GM10248 (cell line): ENCODE data around the gene MARCHF7.

Experiments used
- CTCF ChIA-PET: fragments of 300-600 bp; sonication (Branson Sonifier 250); formaldehyde crosslinking; extraction: SDS; loops from one replicate; lab custom pipeline; 2021; ENCODE audit warnings: antibody characterized with exemption; lab: Yijun Ruan, JAX
- POLR2A ChIA-PET: fragments of 350-650 bp; sonication (Branson Sonifier 250); formaldehyde crosslinking; extraction: SDS; loops from one replicate; lab custom pipeline; 2020; ENCODE audit warnings: antibody characterized with exemption; lab: Yijun Ruan, JAX
- DNase-seq: peaks from one replicate; pipeline ENCODE4 v3.0.0; 2012; ENCODE audit errors: extremely low spot score
- CTCF ChIP-seq: IDR thresholded peaks from 2 replicates; pipeline ENCODE4 v1.5.1; 2012; ENCODE audit warnings: mild to moderate bottlenecking, low read depth; ENCODE audit errors: extremely low read depth, missing control alignments, control extremely low read depth

MARCHF7 gene

GRCh38 chr2:159728629-159729028 lies 16.3 kb downstream of the MARCHF7 start:
- DNase-seq: no peak
- POLR2A ChIA-PET: no interaction called here
- CTCF ChIA-PET: interaction anchor here (1.0 kb wide), 1 partner anchor 9 kb away, joined by 3 read pairs; no protein-coding TSS in a partner anchor
- no peak for TF ChIP-seq CTCF

GRCh38 chr2:159735648-159736047 lies 23.3 kb downstream of the MARCHF7 start:
- TF ChIP-seq CTCF: no peak
- ChIA-PET POLR2A (no interaction called here), CTCF (interaction anchor here (1.5 to 1.9 kb wide), 3 partner anchors 11 to 19 kb away, joined by 3 to 4 read pairs (median 3); no protein-coding TSS in a partner anchor)
- no peak for DNase-seq

GRCh38 chr2:159736048-159736447 lies 23.7 kb downstream of the MARCHF7 start:
- ChIA-PET CTCF (interaction anchor here (0.7 to 1.9 kb wide), 5 partner anchors 11 to 20 kb away, joined by 3 to 4 read pairs (median 3); no protein-coding TSS in a partner anchor), POLR2A (no interaction called here)
- DNase-seq: no peak
- TF ChIP-seq CTCF: no peak

- ChIA-PET POLR2A (interaction anchor here (0.6 kb wide), 1 partner anchor 10 kb away, joined by 3 read pairs; no protein-coding TSS in a partner anchor), CTCF (interaction anchor here (0.9 to 2.4 kb wide), 6 partner anchors 9 to 21 kb away, joined by 3 to 7 read pairs (median 4); no protein-coding TSS in a partner anchor)
- DNase-seq: no peak
These were observed 25.1 kb downstream of the MARCHF7 start for GRCh38 chr2:159737292-159737916.

GRCh38 chr2:159737917-159738296 lies 25.6 kb downstream of the MARCHF7 start:
- no peak for TF ChIP-seq CTCF
- CTCF ChIA-PET: interaction anchor here (0.9 to 2.4 kb wide), 5 partner anchors 9 to 22 kb away, joined by 3 to 7 read pairs (median 5); no protein-coding TSS in a partner anchor
- no peak for DNase-seq
- POLR2A ChIA-PET: interaction anchor here (0.6 kb wide), 1 partner anchor 10 kb away, joined by 3 read pairs; no protein-coding TSS in a partner anchor

More at GRCh38 chr2:159737292-159737916, 25.1 kb downstream of the MARCHF7 start:
- no peak for TF ChIP-seq CTCF

- DNase-seq: no peak
- POLR2A ChIA-PET: no interaction called here
- CTCF ChIA-PET: interaction anchor here (0.9 to 2.4 kb wide), 5 partner anchors 8 to 22 kb away, joined by 3 to 7 read pairs (median 5); no protein-coding TSS in a partner anchor
- TF ChIP-seq CTCF: no peak
These were observed 26.4 kb downstream of the MARCHF7 start for GRCh38 chr2:159738509-159739390.
